VCaP (cell line): ENCODE results near the gene S100A10.

Experiments used
- H3K27ac ChIP-seq: fragments of 450-650 bp; 2 replicates; pipeline ENCODE4 v1.5.1; 2017
- CTCF ChIP-seq: fragments of 450-650 bp; conservative IDR thresholded peaks from 2 replicates; pipeline ENCODE4 v1.5.1; 2017; ENCODE audit warnings: mild to moderate bottlenecking, moderate library complexity

S100A10 gene

GRCh38 chr1:151990856-151991198 is 2.8 kb downstream of the S100A10 start:
- H3K27ac ChIP-seq = peak overlapping the region; percentile 96

GRCh38 chr1:151990058-151990855 is 3.4 kb downstream of the S100A10 start:
- peak overlapping the region; percentile 96 for H3K27ac ChIP-seq
- TF ChIP-seq CTCF = no peak

More at GRCh38 chr1:151990856-151991198, 2.8 kb downstream of the S100A10 start:
- no peak for TF ChIP-seq CTCF

- no peak for TF ChIP-seq CTCF
These were observed 4.3 kb downstream of the S100A10 start for GRCh38 chr1:151989211-151989862.

GRCh38 chr1:151988405-151988923 is 5.2 kb downstream of the S100A10 start:
- TF ChIP-seq CTCF = no peak
- peak overlapping the region; percentile 96 for H3K27ac ChIP-seq

More at GRCh38 chr1:151989211-151989862, 4.3 kb downstream of the S100A10 start:
- H3K27ac ChIP-seq = peak overlapping the region; percentile 96

- no peak for TF ChIP-seq CTCF
- no peak overlapping the region for H3K27ac ChIP-seq
These were observed 7.0 kb downstream of the S100A10 start for GRCh38 chr1:151986501-151987190.

- H3K27ac ChIP-seq = no peak overlapping the region
- TF ChIP-seq CTCF = no peak
These were observed 7.9 kb downstream of the S100A10 start for GRCh38 chr1:151985768-151986167.

- TF ChIP-seq CTCF = no peak
These were observed 8.4 kb downstream of the S100A10 start for GRCh38 chr1:151985270-151985669.

More at GRCh38 chr1:151985270-151985669, 8.4 kb downstream of the S100A10 start:
- H3K27ac ChIP-seq = no peak overlapping the region
